ENCODE data around the gene GSE1.

Gene GSE1

DNA sequence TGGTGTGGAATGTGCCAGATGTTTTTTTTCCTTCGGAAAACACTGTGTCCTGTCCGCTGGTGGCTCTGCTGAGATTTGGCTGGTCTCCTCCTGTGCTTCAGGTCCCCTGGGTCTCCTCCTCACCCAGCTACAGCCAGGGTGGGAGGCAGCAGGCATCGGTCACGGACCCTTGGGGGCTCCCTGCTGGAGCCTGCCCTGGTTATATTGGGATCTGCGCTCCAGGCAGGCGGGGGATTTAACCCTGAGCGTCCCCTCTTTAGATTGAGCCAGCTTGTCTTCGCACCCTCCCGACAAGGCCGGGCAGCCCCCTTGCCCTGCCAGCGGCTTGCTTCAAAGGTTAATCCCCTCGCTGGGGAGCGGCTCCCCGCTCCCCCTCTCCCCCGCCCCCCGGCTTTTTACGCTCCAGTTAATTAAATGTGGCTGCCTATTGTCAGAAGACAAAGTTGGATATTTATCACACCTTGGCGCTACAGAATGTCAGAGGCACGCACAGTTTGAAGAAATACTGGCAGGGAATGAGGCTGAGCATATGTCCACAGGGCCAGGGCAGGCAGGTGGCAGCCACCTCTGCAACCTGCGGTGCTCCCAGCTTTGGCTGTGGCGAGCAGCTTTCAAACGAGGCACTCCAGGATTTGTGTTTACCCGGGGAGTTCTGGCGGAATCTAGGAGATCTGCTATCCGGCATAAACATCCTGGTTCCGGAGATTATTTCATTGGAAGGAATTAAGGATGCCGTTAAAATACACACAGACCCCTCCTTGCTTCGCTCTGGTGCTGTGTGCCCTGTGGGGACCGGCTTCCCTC lies 38.2 kb upstream of the GSE1 start:
- TF ChIP-seq, protein P1, sequence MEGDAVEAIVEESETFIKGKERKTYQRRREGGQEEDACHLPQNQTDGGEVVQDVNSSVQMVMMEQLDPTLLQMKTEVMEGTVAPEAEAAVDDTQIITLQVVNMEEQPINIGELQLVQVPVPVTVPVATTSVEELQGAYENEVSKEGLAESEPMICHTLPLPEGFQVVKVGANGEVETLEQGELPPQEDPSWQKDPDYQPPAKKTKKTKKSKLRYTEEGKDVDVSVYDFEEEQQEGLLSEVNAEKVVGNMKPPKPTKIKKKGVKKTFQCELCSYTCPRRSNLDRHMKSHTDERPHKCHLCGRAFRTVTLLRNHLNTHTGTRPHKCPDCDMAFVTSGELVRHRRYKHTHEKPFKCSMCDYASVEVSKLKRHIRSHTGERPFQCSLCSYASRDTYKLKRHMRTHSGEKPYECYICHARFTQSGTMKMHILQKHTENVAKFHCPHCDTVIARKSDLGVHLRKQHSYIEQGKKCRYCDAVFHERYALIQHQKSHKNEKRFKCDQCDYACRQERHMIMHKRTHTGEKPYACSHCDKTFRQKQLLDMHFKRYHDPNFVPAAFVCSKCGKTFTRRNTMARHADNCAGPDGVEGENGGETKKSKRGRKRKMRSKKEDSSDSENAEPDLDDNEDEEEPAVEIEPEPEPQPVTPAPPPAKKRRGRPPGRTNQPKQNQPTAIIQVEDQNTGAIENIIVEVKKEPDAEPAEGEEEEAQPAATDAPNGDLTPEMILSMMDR (IDR thresholded peaks at IDR 0.05; ENCODE audit: control insufficient read depth, extremely low read depth, insufficient read depth): 0 out of 2 replicates have a peak, but pooled peaks have one; percentile 5
- DNase-seq (ENCODE audit: low read depth): peak; percentile 56
- H3K4me3 ChIP-seq (ENCODE audit: low read depth, low read length): peak overlapping the region; percentile 34

DNA sequence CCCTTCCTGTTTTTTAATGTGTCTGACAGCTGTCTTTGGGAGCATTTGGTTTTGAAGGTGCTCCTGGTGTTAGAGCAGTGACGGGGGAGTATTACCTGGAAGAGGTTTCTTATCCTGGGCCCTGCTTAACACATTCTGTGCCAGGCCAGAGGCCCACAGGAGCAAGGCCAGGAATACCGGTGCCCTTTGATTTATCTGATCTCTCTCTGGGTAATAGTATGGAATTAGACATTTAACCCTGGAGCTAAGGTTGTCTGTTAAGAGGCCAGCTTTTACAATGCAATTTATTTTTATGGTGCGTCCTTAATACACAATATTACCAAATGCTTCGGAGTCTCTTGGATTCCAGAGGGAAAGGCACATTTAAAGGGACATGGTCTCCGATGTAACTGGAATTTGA lies 37.2 kb upstream of the GSE1 start:
- no peak for DNase-seq (ENCODE audit: low read depth)
- TF ChIP-seq, protein P1 (IDR thresholded peaks at IDR 0.05; ENCODE audit: control insufficient read depth, extremely low read depth, insufficient read depth): no peak
- no peak overlapping the region for H3K4me3 ChIP-seq (ENCODE audit: low read depth, low read length)

DNA sequence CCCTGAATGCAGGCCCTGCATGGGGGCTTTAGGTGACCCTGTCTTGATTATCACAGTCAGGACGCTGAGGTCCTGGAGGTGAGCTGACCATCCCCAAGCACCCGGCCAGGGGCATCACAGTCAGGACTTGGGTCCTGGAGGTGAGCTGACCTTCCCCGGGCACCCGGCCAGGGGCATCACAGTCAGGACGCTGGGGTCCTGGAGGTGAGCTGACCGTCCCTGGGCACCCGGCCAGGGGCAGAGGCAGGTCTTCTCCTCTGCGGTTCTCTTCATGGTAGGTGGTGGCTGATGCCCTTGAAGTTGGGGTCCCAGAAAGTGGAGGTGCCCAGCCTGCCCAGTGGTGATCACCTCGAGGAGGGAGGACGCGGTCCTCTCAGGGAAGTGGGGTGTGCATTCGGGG lies 36.2 kb upstream of the GSE1 start:
- TF ChIP-seq, protein P1 (IDR thresholded peaks at IDR 0.05; ENCODE audit: control insufficient read depth, extremely low read depth, insufficient read depth): no peak
- DNase-seq (ENCODE audit: low read depth): no peak
- H3K4me3 ChIP-seq (ENCODE audit: low read depth, low read length): no peak overlapping the region

DNA sequence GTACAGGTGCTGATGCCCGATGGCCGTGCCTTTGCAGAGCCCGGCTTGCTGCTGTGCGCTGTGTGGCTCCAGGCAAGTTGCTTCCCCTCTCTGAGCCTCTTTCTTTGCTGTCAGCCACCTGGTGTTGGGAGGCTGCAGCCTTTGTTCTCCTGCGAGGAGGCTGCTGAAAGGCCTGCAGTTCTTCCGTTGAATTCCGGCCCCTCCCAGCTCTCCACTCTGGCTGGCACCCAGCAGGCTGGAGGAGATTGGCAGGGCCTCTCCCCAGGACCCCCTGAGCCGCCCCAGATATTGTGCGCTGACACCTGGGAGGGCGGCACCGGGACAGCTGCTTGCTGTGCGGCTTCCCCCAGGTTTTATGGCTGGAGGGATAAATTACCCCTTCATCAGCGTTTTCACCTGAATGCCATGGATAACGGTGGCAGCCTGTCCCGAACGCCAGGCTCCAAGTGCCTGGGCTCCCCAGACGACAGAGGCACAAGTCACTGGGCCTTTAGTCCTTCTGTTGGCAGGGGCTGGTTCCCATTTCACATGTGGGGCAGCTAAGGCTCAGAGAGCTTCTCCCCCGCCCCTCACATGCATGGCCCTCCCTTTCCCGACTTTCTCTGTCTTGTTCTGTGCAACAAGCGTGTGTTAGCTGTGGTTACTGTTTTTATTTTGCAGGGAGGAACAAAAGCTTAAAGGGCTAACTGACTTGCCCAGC lies 35.1 kb upstream of the GSE1 start:
- TF ChIP-seq, protein P1 (IDR thresholded peaks at IDR 0.05; ENCODE audit: control insufficient read depth, extremely low read depth, insufficient read depth): no peak
- DNase-seq (ENCODE audit: low read depth): no peak
- no peak overlapping the region for H3K4me3 ChIP-seq (ENCODE audit: low read depth, low read length)

DNA sequence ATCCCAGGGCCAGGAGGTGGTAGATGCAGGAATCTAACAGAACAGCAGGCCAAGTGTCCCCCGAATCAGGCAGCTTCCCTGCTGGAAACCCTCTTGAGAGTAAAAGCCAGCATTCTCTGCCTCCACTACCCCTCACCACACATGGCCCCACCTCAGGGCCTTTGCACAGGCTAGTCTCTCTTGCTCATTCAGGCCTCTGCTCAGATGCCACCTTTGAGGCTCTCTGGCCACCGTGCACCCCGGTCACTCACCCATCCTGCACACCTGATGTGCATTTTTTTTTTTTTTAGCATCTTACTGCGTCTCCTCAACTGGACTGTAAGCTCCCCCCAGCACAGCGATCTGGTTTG lies 34.5 kb upstream of the GSE1 start:
- TF ChIP-seq, protein P1 (IDR thresholded peaks at IDR 0.05; ENCODE audit: control insufficient read depth, extremely low read depth, insufficient read depth): no peak
- no peak overlapping the region for H3K4me3 ChIP-seq (ENCODE audit: low read depth, low read length)
- DNase-seq (ENCODE audit: low read depth): no peak

DNA sequence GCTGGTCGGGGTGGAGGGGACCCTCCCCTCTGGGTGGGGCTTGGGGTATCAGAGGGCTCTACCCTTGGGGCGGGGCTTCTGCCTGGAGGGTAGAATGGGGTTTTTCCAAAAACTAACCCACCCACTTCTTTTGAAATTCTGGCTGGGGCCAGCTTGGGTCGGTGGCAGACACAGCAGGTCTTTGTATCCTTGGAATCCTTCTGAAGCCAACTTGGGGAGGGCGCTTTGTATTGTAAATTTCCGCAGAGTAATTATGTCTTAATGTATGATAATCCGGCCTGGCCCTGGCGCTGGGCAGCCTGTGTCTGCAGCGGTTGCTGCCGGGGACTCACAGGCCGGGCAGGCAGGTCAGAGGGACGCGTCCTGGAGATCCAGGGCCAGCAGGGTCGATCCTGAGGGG lies 33.9 kb upstream of the GSE1 start:
- H3K4me3 ChIP-seq (ENCODE audit: low read depth, low read length): no peak overlapping the region
- TF ChIP-seq, protein P1 (IDR thresholded peaks at IDR 0.05; ENCODE audit: control insufficient read depth, extremely low read depth, insufficient read depth): no peak
- no peak for DNase-seq (ENCODE audit: low read depth)

All from LNCaP clone FGC (cell line).